HG02678 (cell line): ENCODE measurements around the gene HOXA4.

Experiments
- ATAC-seq: cut with Tn5 transposase; IDR thresholded peaks from one replicate; pipeline ENCODE4 v1.9.1; 2021; ENCODE audit warnings: mild to moderate bottlenecking, moderate library complexity; ENCODE audit not compliant: unreplicated experiment

HOXA4 gene

GRCh38 chr7:27106901-27107240 lies 23.7 kb downstream of the HOXA4 start:
- ATAC-seq = no peak

- ATAC-seq = no peak
These were observed 24.2 kb downstream of the HOXA4 start for GRCh38 chr7:27106181-27106900.

GRCh38 chr7:27105301-27106031 lies 25.1 kb downstream of the HOXA4 start:
- no peak for ATAC-seq

GRCh38 chr7:27104341-27105058 lies 26.1 kb downstream of the HOXA4 start:
- ATAC-seq = no peak

GRCh38 chr7:27103489-27104226 lies 26.9 kb downstream of the HOXA4 start:
- ATAC-seq = no peak

GRCh38 chr7:27102581-27103442 lies 27.7 kb downstream of the HOXA4 start, which contains the start of gene HOXA2:
Gene HOXA2 (minus strand): TSS chr7:27102683. CDS start chr7:27102500, 183 bp downstream.
- no peak for ATAC-seq

GRCh38 chr7:27101957-27102580 lies 28.5 kb downstream of the HOXA4 start:
- no peak for ATAC-seq

GRCh38 chr7:27101171-27101956 lies 29.2 kb downstream of the HOXA4 start:
- ATAC-seq = no peak

- ATAC-seq = no peak
These were observed 29.8 kb downstream of the HOXA4 start for GRCh38 chr7:27100694-27101170.

GRCh38 chr7:27099453-27100370 lies 30.8 kb downstream of the HOXA4 start:
- ATAC-seq = no peak

GRCh38 chr7:27098578-27099451 lies 31.7 kb downstream of the HOXA4 start:
- no peak for ATAC-seq

GRCh38 chr7:27097686-27098577 lies 32.6 kb downstream of the HOXA4 start:
- no peak for ATAC-seq

GRCh38 chr7:27096768-27097514 lies 33.6 kb downstream of the HOXA4 start:
- ATAC-seq = no peak

- ATAC-seq = peak; percentile 84
These were observed 34.4 kb downstream of the HOXA4 start, which contains the start of gene HOXA1 for GRCh38 chr7:27095897-27096767. Gene HOXA1 (minus strand): TSS chr7:27096000. CDS start chr7:27095912, 88 bp downstream.
